Omental fat pad (tissue), 4 donors: ENCODE data around the gene HIRA. TPM values are rescaled to one million over a fixed set of nuclear protein-coding genes. Genes with fewer than 3 reads are reported as not detected.
"Not testable (repeated sequence)": the region's sequence is repeated elsewhere in the genome, so short reads cannot be mapped to it uniquely, and the experiment has no call there.

Experiments used
- ATAC-seq: fragments of 150-250 bp; one replicate; pipeline ENCODE4 v1.9.1; 2016; ENCODE audit warnings: mild to moderate bottlenecking, moderate library complexity; ENCODE audit not compliant: low FRiP score
- DNase-seq: peaks from one replicate; pipeline ENCODE4 v3.0.0-alpha.2; 2019; ENCODE audit warnings: low spot score
- CTCF ChIP-seq, 3 donors: fragments of 450-650 bp; IDR thresholded peaks; one replicate each; pipeline ENCODE4 v1.5.1; 2016 to 2017; ENCODE audit warnings: antibody characterized with exemption in 3 of 3, mild to moderate bottlenecking in 3 of 3, moderate library complexity in 2 of 3
- total RNA-seq, 4 donors: library from RNA; depleted of rRNA; stranded (reverse); fragments of >200 nt; gene quantifications; one replicate each; pipeline ENCODE4 v1.1.0, GENCODE V29; 2016

The HIRA gene
- total RNA-seq, 4 donors from 2014 or later = 20.8 to 32.7 (median 22.6) TPM

- peak; percentile 57 for ATAC-seq
- DNase-seq = no peak
- TF ChIP-seq CTCF (IDR thresholded peaks at IDR 0.05) = no peak
Measured at GRCh38 chr22:19448076-19448607, 16.6 kb upstream of the HIRA start.

- no peak for TF ChIP-seq CTCF (IDR thresholded peaks at IDR 0.05)
- ATAC-seq (peak; percentile 91), DNase-seq (peak; percentile 74)
Measured at GRCh38 chr22:19447330-19448075, 16.0 kb upstream of the HIRA start, which contains the start of gene C22orf39. C22orf39 (minus strand) TSS chr22:19447711; CDS start chr22:19447688, 23 bp downstream.

GRCh38 chr22:19446603-19447329 is 15.2 kb upstream of the HIRA start:
- no peak for TF ChIP-seq CTCF (IDR thresholded peaks at IDR 0.05)
- DNase-seq (no peak), ATAC-seq (peak; percentile 9)

GRCh38 chr22:19445279-19445982 is 13.9 kb upstream of the HIRA start:
- ATAC-seq, DNase-seq: not testable (repeated sequence)

GRCh38 chr22:19443544-19444211 is 12.1 kb upstream of the HIRA start:
- TF ChIP-seq CTCF (IDR thresholded peaks at IDR 0.05) = no peak
- no peak for ATAC-seq
- DNase-seq = no peak

- DNase-seq = no peak
- no peak for ATAC-seq
- no peak for TF ChIP-seq CTCF (IDR thresholded peaks at IDR 0.05)
Measured at GRCh38 chr22:19442166-19442565, 10.6 kb upstream of the HIRA start.
